GM18519 (cell line): ENCODE measurements around the gene NKX6-2.
"Not testable (repeated sequence)": the region's sequence is repeated elsewhere in the genome, so short reads cannot be mapped to it uniquely, and the experiment has no call there.

Source experiments
- ATAC-seq: cut with Tn5 transposase; IDR thresholded peaks from one replicate; pipeline ENCODE4 v1.9.1; 2021; ENCODE audit warnings: mild to moderate bottlenecking, moderate library complexity; ENCODE audit not compliant: unreplicated experiment, low FRiP score

The NKX6-2 gene

DNA sequence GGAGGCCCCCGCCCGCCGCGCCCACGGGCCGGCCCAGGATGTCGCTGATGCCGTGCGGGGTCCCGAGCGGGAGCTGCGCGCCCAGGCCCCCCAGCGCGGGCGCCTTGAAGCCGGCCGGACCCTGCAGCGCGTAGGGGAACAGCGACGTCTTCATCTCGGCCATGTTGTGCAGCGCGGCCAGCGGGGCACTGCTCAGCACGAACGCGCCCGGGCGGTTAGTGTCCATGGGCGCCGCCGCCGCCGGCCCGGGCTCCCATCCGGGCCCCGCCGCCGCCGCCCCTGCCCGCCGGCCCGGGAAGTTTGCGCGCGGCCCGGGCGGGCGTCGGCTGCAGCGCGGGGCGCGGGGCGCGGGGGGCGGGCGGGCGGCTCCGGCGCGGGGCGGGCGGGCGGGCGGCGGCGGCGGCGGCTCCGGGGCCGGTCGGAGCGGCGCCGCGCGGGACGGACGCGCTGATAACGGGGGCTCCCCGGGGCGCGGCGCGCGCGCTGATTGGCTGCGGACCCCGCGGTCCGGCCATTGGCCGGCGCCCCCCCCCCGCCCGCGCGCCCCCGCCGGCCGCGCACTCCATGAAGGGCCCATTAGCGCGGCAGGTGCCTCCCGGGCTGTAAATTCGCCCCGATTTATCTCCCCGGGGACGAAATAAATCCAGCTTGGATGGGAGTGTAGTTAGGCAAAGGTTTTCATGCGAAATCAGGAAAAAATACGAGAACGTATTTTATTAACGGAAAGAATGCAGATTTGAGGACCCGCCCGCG is at the start of gene NKX6-2:
TSS of gene NKX6-2 (minus strand) at position 425 of the 753 bp plus-strand sequence. CDS start at position 226, 199 bp downstream.
- no peak for ATAC-seq

DNA sequence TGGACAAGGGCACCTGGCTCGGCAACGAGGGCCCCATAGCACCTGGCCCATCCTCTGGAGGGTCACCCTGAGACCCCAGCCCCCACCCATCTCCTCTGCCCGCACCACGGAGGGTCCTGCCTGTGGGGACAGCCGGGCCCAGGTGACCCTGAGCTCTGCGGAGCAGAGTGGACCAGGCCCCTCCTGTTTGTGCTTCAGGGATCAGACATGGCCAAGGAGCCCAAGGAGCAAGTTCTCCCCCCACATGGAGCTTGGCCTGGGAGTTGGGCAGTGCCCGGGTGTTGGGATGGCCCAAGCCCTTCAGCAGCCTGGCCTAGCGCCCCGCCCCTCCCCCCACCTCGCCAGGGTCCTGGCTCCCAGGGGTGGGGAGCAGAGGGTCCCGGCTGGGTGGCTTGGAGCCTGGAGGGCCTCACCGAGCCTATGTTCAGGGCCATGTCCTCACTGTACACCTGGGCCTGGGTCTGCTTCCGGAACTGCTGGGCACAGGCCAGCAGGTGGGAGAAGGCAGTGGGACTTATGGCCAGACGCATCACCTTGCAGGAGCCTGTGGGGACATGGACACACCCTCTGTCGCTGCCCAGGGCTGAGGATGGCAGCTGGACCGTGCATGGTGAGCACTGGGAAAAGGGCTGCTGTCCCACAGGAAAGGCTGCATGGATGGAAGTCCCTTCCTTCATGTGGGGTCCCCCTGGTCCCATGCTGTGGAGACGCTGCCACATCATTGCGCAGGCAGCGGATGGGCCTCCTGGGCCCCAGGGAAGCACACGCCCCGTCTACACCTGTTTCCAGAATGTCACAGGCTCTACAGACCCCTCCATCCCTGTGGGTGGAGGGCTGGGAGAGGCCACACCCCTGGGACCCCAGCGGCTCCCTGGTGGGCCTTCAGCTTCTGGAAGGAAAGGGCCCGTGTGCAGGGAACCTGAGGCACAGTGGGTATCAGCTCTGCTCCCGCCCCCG is 49.2 kb upstream of the NKX6-2 start:
- no peak for ATAC-seq

- no peak for ATAC-seq
These were observed 48.4 kb upstream of the NKX6-2 start for GRCh38 chr10:132834311-132834761.

DNA sequence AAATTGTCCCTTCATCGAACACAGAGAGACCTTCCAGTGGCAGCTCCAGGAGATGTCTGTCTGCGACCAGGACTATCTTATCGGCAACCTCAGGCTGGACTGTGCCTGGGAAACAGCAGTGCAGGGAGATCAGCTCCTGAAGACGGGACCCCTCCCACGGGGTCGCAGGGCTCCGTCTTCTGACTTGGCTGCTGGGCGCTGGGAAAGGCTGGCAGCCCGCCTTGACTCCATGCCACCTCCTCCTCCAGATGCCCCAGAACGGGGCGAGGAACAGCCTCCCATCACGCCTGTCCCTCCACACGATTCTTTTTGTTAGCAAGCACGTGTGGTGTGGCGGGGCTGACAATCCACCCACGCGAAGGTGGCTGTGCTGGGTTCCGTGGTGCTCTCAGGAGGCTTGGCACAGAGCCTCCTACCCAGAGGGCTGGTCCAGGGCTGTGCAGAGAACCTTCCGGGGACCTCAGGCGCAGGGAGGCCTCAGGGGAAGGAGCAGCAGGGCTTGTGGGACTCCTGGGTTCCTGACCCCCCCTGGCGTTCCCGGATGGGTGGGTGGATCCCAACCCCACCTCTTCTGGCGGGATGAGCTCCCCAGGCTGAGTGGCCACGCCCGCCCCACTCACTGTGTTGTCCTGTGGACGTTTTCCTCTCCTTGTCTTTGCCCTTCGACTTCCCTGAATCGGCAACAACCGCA is 47.6 kb upstream of the NKX6-2 start:
- no peak for ATAC-seq

DNA sequence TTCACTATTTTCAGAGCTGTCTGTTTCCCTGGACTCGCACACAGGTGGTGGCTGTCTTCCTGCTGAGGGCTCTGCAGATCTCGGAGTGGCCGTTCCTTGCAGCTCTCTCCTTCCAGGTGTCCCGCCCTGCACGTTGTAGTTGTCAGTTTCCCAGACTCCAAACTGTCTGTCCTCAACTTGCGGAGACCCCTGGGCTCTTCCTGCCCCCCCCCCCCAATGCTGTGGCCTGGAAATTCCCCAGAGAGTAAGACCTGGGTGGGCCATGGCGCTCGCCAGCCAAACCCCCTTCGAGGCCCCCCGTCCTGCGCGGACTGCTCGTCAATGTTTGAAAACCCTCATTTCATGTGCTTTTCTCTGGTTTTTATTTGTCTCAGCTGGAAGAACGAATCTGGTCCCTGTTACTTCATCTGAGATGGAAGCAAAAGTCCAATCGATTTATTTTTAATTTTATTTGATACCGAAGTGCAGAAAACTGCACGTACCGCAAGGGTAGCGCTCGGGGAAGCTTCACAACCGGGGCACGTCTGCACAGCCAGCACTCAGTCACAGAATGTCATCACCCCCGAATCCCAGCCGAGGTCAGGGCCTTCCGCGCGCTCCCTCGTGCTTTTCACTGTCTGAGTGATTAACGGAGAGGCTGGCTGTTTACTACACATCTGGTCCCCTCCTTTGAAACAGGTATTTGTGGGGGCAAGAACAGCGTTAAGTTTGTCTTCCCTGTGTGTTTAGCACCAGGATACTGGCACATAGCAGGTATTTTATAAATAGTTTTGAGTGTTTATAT is 46.4 kb upstream of the NKX6-2 start:
- no peak for ATAC-seq

DNA sequence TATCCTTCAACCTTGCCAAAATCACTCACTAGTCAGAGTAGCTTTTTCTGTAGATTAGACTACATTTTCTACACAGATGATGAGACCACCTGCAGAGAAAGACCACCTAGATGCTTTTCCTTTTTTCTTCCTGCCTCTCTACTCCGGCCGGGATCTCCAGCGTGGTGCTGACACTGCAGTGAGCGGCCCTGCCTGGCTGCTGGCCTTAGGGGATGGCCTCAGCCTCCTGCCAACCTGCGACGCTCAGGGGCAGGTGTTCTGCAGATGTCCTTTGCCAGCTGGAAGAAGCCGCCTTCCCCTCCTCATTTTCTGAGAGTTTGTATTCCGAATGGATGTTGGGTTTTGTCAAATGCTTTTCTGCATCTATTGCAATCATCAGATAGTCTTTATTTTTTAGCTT is 43.5 kb upstream of the NKX6-2 start:
- ATAC-seq: no peak

- no peak for ATAC-seq
These were observed 42.7 kb upstream of the NKX6-2 start for GRCh38 chr10:132828681-132829080.

GRCh38 chr10:132827861-132828539 is 42.1 kb upstream of the NKX6-2 start:
- no peak for ATAC-seq

DNA sequence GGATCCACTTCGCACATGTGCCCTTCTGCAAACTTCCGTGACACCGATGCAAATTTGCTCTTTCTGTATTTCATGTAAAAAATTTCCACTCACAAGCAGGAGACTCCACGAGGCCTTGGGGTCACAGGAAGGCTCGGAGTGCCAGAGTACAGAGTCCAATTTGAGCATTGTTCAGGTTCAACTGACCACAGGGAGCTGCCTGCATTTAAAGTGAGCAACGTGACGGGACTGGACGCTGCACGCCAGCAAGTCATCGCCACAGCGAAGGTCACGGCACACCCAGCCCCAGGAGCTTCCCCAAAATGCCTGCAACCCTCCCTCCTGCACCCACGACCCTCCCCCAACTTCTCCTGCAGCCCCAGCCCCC is 41.5 kb upstream of the NKX6-2 start:
- no peak for ATAC-seq

DNA sequence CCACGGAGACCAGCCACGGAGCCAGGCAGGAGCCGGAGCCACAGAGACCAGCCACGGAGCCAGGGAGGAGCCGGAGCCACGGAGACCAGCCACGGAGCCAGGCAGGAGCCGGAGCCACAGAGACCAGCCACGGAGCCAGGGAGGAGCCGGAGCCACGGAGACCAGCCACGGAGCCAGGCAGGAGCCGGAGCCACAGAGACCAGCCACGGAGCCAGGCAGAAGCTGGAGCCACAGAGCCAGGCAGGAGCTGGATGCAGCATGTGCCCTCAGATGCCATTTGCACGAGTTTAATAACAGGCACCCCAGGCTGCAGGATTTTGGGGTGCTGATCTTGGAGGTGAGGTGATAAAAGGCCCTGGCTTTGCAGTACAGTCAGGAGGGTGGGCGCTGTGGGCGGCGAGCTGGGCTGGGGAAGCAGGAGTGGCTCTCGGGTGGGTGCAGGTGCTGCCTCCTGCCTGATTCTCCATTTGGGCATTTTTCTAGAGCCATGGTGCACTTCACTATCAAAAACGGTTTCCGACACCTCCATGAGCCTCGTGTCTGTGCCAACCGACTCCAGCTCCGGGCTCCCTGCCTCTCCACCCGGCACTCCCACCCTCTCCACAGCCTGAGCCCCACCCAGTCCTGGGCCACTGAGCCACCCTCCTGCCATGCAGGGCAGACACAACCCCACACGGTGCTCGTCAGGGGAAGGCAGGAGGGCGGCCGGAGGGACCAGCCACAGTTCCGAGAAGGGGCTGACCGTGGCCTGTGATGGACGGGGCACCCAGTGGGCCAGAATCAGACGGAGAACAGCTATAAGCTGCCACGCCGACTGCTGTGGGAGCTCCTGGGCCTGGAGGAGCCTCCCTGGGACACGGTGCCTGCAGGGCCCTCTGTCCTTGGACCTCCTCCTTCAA is 40.8 kb upstream of the NKX6-2 start:
- ATAC-seq: no peak

DNA sequence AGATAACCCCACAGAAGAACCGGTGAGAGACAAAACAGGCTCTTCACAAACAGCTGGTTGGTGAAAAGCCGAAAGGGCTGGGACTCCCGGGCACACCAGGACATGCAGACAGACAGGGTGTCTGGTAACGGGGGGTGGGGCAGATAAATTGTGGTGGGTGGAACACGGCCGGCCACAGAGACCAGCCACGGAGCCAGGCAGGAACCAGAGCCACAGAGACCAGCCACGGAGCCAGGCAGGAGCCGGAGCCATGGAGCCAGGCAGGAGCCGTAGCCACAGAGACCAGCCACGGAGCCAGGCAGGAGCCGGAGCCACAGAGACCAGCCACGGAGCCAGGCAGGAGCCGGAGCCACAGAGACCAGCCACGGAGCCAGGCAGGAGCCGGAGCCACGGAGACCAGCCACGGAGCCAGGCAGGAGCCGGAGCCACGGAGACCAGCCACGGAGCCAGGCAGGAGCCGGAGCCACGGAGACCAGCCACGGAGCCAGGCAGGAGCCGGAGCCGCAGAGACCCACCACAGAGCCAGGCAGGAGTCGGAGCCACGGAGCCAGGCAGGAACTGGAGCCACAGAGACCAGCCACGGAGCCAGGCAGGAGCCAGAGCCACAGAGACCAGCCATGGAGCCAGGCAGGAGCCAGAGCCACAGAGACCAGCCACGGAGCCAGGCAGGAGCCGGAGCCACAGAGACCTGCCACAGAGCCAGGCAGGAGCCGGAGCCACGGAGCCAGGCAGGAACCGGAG is 40.0 kb upstream of the NKX6-2 start:
- ATAC-seq: not testable (repeated sequence)

DNA sequence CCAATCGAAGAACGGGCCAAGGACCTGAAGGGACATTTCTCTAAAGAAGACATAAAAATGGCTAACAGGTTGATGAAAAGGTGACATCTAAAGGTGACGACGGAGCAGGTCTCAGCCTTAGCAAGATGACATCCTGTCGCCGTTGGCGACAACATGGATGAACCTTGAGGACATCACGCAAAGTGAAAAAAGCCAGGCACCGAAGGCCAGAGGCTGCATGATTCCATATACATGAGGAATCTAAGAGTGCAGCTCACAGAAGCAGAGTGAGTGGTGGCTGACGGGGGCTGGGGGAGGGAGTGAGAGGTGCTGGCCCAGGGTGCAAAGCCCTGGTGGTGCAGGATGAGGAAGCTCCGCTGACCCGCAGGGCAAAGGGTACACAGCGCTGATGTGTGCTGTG is 34.1 kb upstream of the NKX6-2 start:
- no peak for ATAC-seq

DNA sequence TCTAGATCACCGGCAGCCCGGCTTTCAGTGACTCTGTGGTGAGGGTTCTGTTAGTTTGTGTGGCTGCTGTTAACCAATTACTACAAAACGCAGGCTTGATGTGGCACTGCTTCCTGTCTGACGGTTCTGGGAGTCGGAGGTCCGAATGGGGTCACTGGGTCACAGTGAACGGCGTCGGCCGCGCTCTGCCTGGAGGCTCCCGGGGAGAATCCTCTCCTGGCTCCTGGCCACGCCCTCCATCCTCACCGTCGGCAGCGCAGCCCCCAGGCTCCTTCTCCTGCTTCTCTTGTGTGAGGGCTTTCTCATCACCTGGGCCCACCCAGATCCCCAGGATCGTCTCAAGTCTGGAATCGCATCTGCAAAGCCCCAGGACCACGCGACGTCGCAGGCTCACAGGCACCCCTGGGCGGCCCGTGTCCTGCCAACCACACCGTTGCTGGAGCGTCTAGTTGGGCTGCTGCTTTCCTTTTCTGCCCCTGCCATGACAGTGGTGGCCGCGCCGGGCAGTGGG is 31.8 kb upstream of the NKX6-2 start:
- ATAC-seq: no peak

- no peak for ATAC-seq
These were observed 30.8 kb upstream of the NKX6-2 start for GRCh38 chr10:132816718-132817117.

DNA sequence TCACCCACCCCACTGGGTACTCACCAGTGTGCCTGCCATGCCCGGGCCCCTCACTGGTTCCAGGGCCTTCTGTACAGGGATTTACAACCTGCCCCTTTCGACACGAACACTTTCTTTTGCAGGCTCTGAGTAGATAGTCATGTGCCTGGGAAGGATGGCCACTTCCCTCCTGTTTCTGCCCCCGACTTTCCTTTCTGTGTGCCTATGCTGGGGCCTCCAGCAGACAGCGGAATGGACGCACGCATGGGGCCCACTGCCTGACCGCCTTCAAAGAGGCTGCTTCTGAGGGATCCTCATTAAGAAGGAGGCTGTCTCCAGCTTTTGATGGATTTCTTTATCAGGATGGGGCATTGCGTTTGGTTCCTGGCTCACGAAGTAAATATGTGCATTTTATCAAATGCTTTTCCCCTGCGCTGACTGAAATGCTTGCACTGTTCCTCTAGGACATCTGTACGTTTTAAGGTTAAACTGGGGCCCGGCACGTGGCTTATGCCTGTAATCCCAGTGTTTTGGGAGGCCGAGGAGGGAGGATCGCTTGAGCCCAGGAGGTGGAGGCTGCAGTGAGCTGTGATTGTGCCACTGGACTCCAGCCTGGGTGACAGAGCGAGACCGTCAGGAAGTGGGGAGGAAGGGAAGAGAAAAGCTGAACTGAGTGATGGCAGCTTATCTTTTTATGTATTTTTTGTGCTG is 29.4 kb upstream of the NKX6-2 start:
- ATAC-seq: no peak

- ATAC-seq: no peak
These were observed 28.5 kb upstream of the NKX6-2 start for GRCh38 chr10:132814469-132814856.
